Measurements from ENCODE around the gene GGA1.

GRCh38 chr22:37678372-37678771 is 69.7 kb downstream of the GGA1 start:
- TF ChIP-seq CTCF (IDR thresholded peaks at IDR 0.05): no peak
- TF ChIP-seq EP300 (IDR thresholded peaks at IDR 0.05): no peak
- TF ChIP-seq POLR2AphosphoS5 (IDR thresholded peaks at IDR 0.05): no peak

Data from upper lobe of left lung (tissue), 4 donors.